Measurements from ENCODE around the gene USH1C.

USH1C gene

GRCh38 chr11:17546240-17546639, 2.0 kb upstream of the USH1C start:
- DNase-seq, result no peak

GRCh38 chr11:17543574-17544180, 539 bp downstream of the USH1C start:
- DNase-seq, result no peak

DNA sequence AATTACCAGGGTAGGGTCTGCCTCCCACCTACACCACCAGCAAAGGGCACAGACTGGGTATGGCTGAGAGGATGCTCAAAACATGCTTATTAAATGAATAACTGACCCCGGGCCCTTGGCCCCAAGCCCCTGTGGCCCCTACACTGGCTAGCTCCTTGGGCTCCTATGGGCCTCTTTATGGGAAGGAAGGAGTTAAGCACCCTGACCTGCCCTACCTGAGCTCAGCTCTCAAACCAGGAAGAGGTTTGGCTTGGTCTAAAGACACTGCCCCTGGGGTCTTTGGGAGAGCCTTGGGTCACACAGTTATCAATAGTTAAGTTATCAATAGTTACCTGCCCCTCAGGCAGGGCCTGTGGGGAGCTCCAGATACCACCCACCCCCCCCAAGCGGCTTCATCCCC, 1.2 kb downstream of the USH1C start:
- no peak for DNase-seq

- DNase-seq, result no peak
Observed at GRCh38 chr11:17542249-17542648, 2.0 kb downstream of the USH1C start.

DNA sequence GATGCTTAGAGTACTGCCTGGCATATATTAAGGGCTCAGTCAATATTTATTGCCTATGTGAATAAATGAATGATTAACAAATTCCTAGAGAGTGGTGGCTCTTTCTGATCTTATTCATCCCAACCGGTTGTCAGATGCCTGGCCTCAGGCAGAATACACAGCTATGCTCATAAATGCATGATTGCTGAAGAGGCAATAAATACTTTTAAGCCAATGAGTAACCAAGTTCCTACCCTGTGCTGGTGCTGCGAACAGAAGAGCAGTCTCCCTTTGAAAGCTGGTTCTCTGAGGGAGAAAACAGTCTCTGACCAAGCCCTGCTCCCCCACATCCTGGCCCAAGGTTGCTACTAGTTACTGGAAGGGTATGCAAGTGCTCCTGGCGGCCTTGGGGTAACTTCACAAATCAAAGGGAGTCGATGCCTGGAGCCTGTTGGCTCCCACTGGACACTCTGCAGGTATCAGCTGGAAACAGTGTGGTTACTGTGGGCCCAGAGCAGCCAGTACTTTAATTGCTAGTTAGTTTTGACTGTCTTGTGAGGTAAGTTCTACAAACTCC, 2.8 kb downstream of the USH1C start:
- no peak for DNase-seq

DNA sequence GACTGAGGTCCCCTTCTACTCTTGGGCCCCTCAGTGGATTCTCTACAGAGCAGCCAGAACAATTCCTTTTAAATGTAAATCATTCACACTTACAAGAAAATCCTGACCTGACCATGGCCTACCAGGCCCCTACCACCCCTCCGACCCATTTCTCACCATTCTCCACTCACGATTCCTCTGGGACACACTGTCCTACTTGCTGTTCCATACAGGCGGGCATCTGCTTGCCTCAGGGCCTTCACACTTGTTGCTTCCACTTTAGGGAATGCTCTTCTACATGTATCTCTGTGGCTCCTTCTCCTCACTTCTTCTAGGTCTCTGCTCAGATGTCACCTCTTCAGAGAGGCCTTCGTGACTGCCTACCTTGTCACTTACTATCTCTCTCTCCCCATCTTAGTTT, 3.4 kb downstream of the USH1C start:
- no peak for DNase-seq

DNA sequence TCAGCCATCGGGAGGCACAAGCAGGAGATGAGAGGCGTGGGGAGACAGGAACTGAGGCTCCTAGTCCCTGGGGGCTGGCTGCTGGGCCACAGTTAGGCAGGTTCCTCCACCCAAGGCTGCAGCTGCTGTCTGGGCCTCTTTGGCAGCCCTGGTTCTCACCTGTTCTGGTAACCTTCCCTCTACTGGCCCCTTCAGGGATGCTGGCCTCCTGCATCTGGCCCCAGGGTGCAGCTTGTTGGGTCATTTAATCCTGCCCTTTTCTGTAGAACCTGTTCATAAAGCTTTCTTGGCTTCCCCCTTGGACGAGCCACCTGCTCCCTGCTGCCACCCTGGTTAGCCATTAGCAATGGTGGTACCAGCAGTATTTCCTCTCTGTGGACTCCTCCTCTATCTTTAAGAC, 5.5 kb downstream of the USH1C start:
- no peak for DNase-seq

GRCh38 chr11:17538054-17538453, 6.2 kb downstream of the USH1C start:
- no peak for DNase-seq

- DNase-seq, result no peak
Observed at GRCh38 chr11:17537261-17537660, 7.0 kb downstream of the USH1C start.

DNA sequence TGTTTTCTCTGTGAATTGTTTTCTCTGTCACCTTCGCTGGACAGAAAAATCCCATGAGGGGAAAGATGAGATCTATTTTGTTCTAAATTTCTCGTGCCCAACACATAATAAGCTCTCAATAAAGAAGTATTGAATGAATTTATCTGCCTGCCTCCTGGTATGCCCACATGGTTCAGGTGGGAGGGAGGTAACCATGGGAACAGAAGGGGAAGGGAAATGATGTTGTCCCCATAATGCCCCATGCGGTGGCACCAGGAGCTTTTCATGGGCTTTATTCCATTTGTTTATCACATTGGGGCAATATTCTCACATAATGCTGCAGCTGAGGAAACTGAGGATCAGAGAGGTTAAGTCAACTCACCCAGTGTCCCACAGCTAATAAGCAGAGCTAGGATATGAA, 8.7 kb downstream of the USH1C start:
- DNase-seq, result no peak

GRCh38 chr11:17533778-17534415, 10.3 kb downstream of the USH1C start:
- DNase-seq, result no peak

GRCh38 chr11:17533341-17533740, 10.9 kb downstream of the USH1C start:
- DNase-seq, result no peak

GRCh38 chr11:17532784-17533183, 11.4 kb downstream of the USH1C start:
- no peak for DNase-seq

GRCh38 chr11:17531636-17532113, 12.5 kb downstream of the USH1C start:
- DNase-seq, result no peak

- no peak for DNase-seq
Observed at GRCh38 chr11:17531071-17531600, 13.1 kb downstream of the USH1C start.

GRCh38 chr11:17529844-17530185, 14.4 kb downstream of the USH1C start:
- no peak for DNase-seq

GRCh38 chr11:17528906-17529843, 15.0 kb downstream of the USH1C start:
- no peak for DNase-seq

DNA sequence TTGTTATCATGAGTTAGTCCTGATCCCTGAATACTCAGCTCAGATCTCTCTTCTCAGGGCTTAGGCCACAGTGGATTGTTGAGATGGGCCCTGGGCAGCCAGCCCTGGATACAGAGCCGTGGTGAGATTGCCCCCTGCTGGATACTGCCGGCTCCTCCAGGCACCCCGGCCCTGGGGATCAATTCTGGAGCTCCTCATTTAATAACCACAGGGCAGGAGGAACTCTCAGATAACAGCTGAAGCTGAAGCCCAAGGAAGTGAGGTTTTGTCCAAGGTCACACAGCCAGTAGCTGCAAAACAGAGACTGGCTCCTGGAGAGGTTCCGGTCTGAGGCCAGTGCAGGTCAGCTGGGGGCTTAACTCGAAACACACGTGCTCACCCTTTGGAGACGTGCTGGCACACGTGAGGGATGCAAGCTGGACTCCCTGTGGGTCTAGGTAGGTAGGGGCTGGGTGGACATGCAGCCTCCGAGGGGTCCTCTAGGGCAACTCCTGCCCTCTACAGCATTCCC, 16.0 kb downstream of the USH1C start:
- DNase-seq, result peak; percentile 15

GRCh38 chr11:17527628-17527995, 16.6 kb downstream of the USH1C start:
- no peak for DNase-seq

- DNase-seq, result no peak
Observed at GRCh38 chr11:17526931-17527627, 17.1 kb downstream of the USH1C start.

GRCh38 chr11:17526326-17526725, 17.9 kb downstream of the USH1C start:
- DNase-seq, result no peak

DNA sequence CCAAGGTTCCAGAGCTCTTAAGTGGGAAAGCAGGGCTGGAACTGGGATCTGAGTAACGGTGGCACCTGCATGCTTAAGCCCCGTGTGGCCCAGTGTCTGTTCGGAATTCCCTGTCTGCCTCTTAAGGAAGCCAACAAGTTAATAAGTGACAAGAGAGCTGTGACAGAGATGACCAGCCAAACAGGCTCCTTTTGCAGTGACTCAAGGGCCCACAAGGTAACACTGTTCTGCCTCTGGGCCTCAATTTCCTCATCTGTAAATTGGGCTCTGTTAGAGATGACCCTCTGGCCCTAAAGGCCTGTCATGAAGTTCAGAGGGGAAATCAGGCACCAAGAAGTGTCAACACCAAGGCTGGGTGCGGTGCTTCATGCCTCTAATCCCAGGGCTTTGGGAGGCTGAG, 18.6 kb downstream of the USH1C start:
- DNase-seq, result no peak

- no peak for DNase-seq
Observed at GRCh38 chr11:17524221-17524620, 20.0 kb downstream of the USH1C start.
